WTC11 (cell line): Measurements from ENCODE around the gene ZNF3. TPM values are rescaled to one million over a fixed set of nuclear protein-coding genes. Genes with fewer than 3 reads are reported as not detected.

Experiments used
- ATAC-seq: fragments of 200-7000 bp; cut with Tn5 transposase; 2 replicates; pipeline ENCODE4 v1.10.0; 2021; ENCODE audit warnings: mild to moderate bottlenecking, moderate library complexity
- CTCF ChIA-PET: fragments of 300-600 bp; sonication (Branson Sonifier 250); formaldehyde crosslinking; loops from one replicate; lab custom pipeline; 2021; ENCODE audit warnings: antibody characterized with exemption; lab: Charles Lee
- POLR2A ChIA-PET: fragments of 350-600 bp; sonication (Branson Sonifier 250); formaldehyde crosslinking; loops from one replicate; lab custom pipeline; 2021; ENCODE audit warnings: antibody characterized with exemption; lab: Charles Lee
- DNase-seq: peaks from one replicate; pipeline ENCODE4 v3.0.0; 2021; ENCODE audit warnings: low spot score
- H3K27ac Mint-ChIP-seq: 2 replicates; pipeline ENCODE4 v1.8.0; 2021; ENCODE audit warnings: mixed read lengths
- H3K27me3 Mint-ChIP-seq: 2 replicates; pipeline ENCODE4 v1.8.0; 2021; ENCODE audit warnings: low read depth, mild to moderate bottlenecking, moderate library complexity, mixed read lengths
- H3K36me3 Mint-ChIP-seq: 2 replicates; pipeline ENCODE4 v1.8.0; 2021; ENCODE audit warnings: mixed read lengths
- H3K4me1 Mint-ChIP-seq: 2 replicates; pipeline ENCODE4 v1.8.0; 2022; ENCODE audit warnings: mixed read lengths
- H3K4me3 Mint-ChIP-seq: 2 replicates; pipeline ENCODE4 v1.8.0; 2021; ENCODE audit warnings: mild to moderate bottlenecking, moderate library complexity, mixed read lengths
- H3K9me3 Mint-ChIP-seq: 2 replicates; pipeline ENCODE4 v1.8.0; 2021; ENCODE audit warnings: mixed read lengths
- CREB1 ChIP-seq: sonication (generic); formaldehyde crosslinking; IDR thresholded peaks from 2 replicates; pipeline ENCODE4 v1.8.0; 2023; ENCODE audit warnings: mild to moderate bottlenecking, missing genetic modification reagents
- CREM ChIP-seq: sonication (generic); formaldehyde crosslinking; IDR thresholded peaks from 2 replicates; pipeline ENCODE4 v1.8.1; 2022; ENCODE audit warnings: mild to moderate bottlenecking, missing genetic modification reagents, moderate library complexity
- E2F5 ChIP-seq: sonication (generic); formaldehyde crosslinking; IDR thresholded peaks from 2 replicates; pipeline ENCODE4 v1.8.1; 2022; ENCODE audit warnings: mild to moderate bottlenecking, moderate library complexity, missing genetic modification reagents
- ELF4 ChIP-seq: sonication (generic); formaldehyde crosslinking; IDR thresholded peaks from 2 replicates; pipeline ENCODE4 v1.8.1; 2022; ENCODE audit warnings: low read depth, mild to moderate bottlenecking, moderate library complexity, missing genetic modification reagents
- EMX1 ChIP-seq: fragments of 250-450 bp; sonication (Bioruptor Pico); IDR thresholded peaks from 2 replicates; pipeline ENCODE4 v1.8.0; 2021; ENCODE audit warnings: mild to moderate bottlenecking
- ETV6 ChIP-seq: sonication (generic); formaldehyde crosslinking; IDR thresholded peaks from 2 replicates; pipeline ENCODE4 v1.8.1; 2022; ENCODE audit warnings: mild to moderate bottlenecking, missing genetic modification reagents
- FOXP1 ChIP-seq: sonication (generic); formaldehyde crosslinking; IDR thresholded peaks from 2 replicates; pipeline ENCODE4 v1.8.0; 2022; ENCODE audit warnings: missing genetic modification reagents, mild to moderate bottlenecking, moderate library complexity, borderline replicate concordance
- FOXP4 ChIP-seq: sonication (generic); formaldehyde crosslinking; IDR thresholded peaks from 2 replicates; pipeline ENCODE4 v1.8.0; 2022; ENCODE audit warnings: mild to moderate bottlenecking, missing genetic modification reagents
- NR2C2 ChIP-seq: sonication (generic); formaldehyde crosslinking; IDR thresholded peaks from 2 replicates; pipeline ENCODE4 v1.8.0; 2022; ENCODE audit warnings: mild to moderate bottlenecking, missing genetic modification reagents
- SP1 ChIP-seq: sonication (generic); formaldehyde crosslinking; conservative IDR thresholded peaks from 2 replicates; pipeline ENCODE4 v1.8.1; 2022; ENCODE audit warnings: missing genetic modification reagents
- ZNF219 ChIP-seq: sonication (generic); formaldehyde crosslinking; IDR thresholded peaks from 2 replicates; pipeline ENCODE4 v1.8.0; 2023; ENCODE audit warnings: missing genetic modification reagents, mild to moderate bottlenecking, borderline replicate concordance
- ZNF416 ChIP-seq: fragments of 250-450 bp; sonication (Bioruptor Pico); IDR thresholded peaks from 2 replicates; pipeline ENCODE4 v1.9.0; 2021; ENCODE audit warnings: mild to moderate bottlenecking, inconsistent platforms
- ZNF425 ChIP-seq: fragments of 250-450 bp; sonication (Bioruptor Pico); conservative IDR thresholded peaks from 2 replicates; pipeline ENCODE4 v1.9.0; 2021; ENCODE audit warnings: mild to moderate bottlenecking
- total RNA-seq: library from RNA; stranded (reverse); gene quantifications from 3 replicates; pipeline ENCODE4 v1.2.3, GENCODE V29; 2021
- TF ChIP-seq, protein P1 (sequence below): sonication (generic); formaldehyde crosslinking; IDR thresholded peaks from 2 replicates; pipeline ENCODE4 v1.8.1; 2023; ENCODE audit warnings: mild to moderate bottlenecking, missing genetic modification reagents
- TF ChIP-seq, protein P2 (sequence below): sonication (generic); formaldehyde crosslinking; IDR thresholded peaks from 2 replicates; pipeline ENCODE4 v1.8.0; 2022; ENCODE audit warnings: missing genetic modification reagents
- TF ChIP-seq, protein P3 (sequence below): sonication (generic); formaldehyde crosslinking; conservative IDR thresholded peaks from 2 replicates; pipeline ENCODE4 v1.8.1; 2022; ENCODE audit warnings: mild to moderate bottlenecking, missing genetic modification reagents

ZNF3 gene
- total RNA-seq, 1 experiment from 2014 or later, result 48.3 TPM

DNA sequence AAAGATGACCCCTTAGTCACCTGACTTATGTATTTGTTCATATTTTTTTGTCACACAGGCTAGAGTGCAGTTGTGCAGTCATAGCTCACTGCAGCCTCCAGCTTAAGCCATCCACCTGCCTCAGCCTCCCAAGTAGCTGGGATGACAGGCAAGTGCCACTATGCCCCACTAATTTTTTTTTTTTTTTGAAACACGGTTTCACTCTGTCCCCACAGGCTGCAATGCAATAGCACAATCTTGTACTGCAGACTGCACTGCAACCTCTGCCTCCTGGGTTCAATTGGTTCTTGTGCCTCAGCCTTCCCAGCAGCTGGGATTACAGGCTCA is 47.1 kb upstream of the ZNF3 start:
- Mint-ChIP-seq H3K27ac (no peak overlapping the region), H3K4me3 (peak overlapping the region; percentile 77)
- POLR2A ChIA-PET, result interaction anchor here (1.0 kb wide), 1 partner anchor 27 kb away, joined by 9 read pairs; the partner anchor contains the start of genes AP4M1 and MCM7

More for the DNA sequence above, 47.1 kb upstream of the ZNF3 start:
- CTCF ChIA-PET, result interaction anchor here (0.6 to 3.2 kb wide), 5 partner anchors 19 to 40 kb away, joined by 3 to 41 read pairs (median 3); partner anchors contain the start of genes AP4M1, GAL3ST4, LAMTOR4 and MCM7
- ATAC-seq (no peak), DNase-seq (no peak)
- Mint-ChIP-seq H3K36me3 (no peaks in the 10 kb centered on the region), H3K27me3 (peaks cover 15% of the 10 kb centered on the region), H3K4me1 (peaks cover 14% of the 10 kb centered on the region), H3K9me3 (no peaks in the 10 kb centered on the region)
- TF ChIP-seq NR2C2 (CRISPR knock-in tag), result no peak
- TF ChIP-seq, protein P1, sequence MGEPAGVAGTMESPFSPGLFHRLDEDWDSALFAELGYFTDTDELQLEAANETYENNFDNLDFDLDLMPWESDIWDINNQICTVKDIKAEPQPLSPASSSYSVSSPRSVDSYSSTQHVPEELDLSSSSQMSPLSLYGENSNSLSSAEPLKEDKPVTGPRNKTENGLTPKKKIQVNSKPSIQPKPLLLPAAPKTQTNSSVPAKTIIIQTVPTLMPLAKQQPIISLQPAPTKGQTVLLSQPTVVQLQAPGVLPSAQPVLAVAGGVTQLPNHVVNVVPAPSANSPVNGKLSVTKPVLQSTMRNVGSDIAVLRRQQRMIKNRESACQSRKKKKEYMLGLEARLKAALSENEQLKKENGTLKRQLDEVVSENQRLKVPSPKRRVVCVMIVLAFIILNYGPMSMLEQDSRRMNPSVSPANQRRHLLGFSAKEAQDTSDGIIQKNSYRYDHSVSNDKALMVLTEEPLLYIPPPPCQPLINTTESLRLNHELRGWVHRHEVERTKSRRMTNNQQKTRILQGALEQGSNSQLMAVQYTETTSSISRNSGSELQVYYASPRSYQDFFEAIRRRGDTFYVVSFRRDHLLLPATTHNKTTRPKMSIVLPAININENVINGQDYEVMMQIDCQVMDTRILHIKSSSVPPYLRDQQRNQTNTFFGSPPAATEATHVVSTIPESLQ (CRISPR knock-in tag), result no peak
- TF ChIP-seq ZNF219 (CRISPR knock-in tag), result no peak
- TF ChIP-seq FOXP4 (CRISPR knock-in tag), result no peak
- TF ChIP-seq ELF4, result no peak
- TF ChIP-seq FOXP1 (CRISPR knock-in tag), result no peak
- TF ChIP-seq ZNF416 (CRISPR knock-in tag), result no peak
- no peak for TF ChIP-seq CREM
- no peak for TF ChIP-seq ZNF425
- TF ChIP-seq, protein P2, sequence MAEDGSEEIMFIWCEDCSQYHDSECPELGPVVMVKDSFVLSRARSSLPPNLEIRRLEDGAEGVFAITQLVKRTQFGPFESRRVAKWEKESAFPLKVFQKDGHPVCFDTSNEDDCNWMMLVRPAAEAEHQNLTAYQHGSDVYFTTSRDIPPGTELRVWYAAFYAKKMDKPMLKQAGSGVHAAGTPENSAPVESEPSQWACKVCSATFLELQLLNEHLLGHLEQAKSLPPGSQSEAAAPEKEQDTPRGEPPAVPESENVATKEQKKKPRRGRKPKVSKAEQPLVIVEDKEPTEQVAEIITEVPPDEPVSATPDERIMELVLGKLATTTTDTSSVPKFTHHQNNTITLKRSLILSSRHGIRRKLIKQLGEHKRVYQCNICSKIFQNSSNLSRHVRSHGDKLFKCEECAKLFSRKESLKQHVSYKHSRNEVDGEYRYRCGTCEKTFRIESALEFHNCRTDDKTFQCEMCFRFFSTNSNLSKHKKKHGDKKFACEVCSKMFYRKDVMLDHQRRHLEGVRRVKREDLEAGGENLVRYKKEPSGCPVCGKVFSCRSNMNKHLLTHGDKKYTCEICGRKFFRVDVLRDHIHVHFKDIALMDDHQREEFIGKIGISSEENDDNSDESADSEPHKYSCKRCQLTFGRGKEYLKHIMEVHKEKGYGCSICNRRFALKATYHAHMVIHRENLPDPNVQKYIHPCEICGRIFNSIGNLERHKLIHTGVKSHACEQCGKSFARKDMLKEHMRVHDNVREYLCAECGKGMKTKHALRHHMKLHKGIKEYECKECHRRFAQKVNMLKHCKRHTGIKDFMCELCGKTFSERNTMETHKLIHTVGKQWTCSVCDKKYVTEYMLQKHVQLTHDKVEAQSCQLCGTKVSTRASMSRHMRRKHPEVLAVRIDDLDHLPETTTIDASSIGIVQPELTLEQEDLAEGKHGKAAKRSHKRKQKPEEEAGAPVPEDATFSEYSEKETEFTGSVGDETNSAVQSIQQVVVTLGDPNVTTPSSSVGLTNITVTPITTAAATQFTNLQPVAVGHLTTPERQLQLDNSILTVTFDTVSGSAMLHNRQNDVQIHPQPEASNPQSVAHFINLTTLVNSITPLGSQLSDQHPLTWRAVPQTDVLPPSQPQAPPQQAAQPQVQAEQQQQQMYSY (CRISPR knock-in tag), result no peak
- TF ChIP-seq, protein P3, sequence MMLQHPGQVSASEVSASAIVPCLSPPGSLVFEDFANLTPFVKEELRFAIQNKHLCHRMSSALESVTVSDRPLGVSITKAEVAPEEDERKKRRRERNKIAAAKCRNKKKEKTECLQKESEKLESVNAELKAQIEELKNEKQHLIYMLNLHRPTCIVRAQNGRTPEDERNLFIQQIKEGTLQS (CRISPR knock-in tag), result no peak
- TF ChIP-seq EMX1 (CRISPR knock-in tag), result no peak
- no peak for TF ChIP-seq SP1 (CRISPR knock-in tag)
- TF ChIP-seq CREB1 (CRISPR knock-in tag), result no peak
- TF ChIP-seq E2F5 (CRISPR knock-in tag), result no peak
- no peak for TF ChIP-seq ETV6
